K562 (cell line): ENCODE data around the gene HCN3. TPM values are rescaled to one million over a fixed set of nuclear protein-coding genes. Genes with fewer than 3 reads are reported as not detected.
A peak's percentile ranks its signal among the peaks of the same experiment; 100 is the strongest.

Source experiments
- CHD2 ChIP-seq: IDR thresholded peaks from 2 replicates; pipeline ENCODE4 v1.6.1; 2011; ENCODE audit warnings: low read depth, low read length
- FOSL1 ChIP-seq: fragments of 200-800 bp; sonication (Bioruptor generic); conservative IDR thresholded peaks from 2 replicates; pipeline ENCODE4 v1.6.1; 2016; ENCODE audit warnings: missing genetic modification characterization, missing compliant biosample characterization
- FOXM1 ChIP-seq, 2 experiments: fragments of 450-650 bp in 1 of 2; sonication (generic) in 1 of 2; formaldehyde crosslinking in 1 of 2; IDR thresholded peaks; 2 replicates each; pipeline versions ENCODE4 v1.6.1 to v1.9.0; 2017 to 2022; ENCODE audit warnings: low read depth in 2 of 2, mild to moderate bottlenecking in 2 of 2, missing genetic modification reagents in 1 of 2, moderate library complexity in 1 of 2
- GABPB2 ChIP-seq: fragments of 250-450 bp; sonication (Bioruptor Pico); conservative IDR thresholded peaks from 2 replicates; pipeline ENCODE4 v1.5.1; 2021; ENCODE audit warnings: mild to moderate bottlenecking
- HCFC1 ChIP-seq: IDR thresholded peaks from 2 replicates; pipeline ENCODE4 v1.6.1; 2012; ENCODE audit warnings: low read depth, low read length, improper control_type of control experiment
- MEF2A ChIP-seq: IDR thresholded peaks from 2 replicates; pipeline ENCODE4 v1.6.1; 2011; ENCODE audit warnings: low read depth, mild to moderate bottlenecking, low read length, moderate library complexity; ENCODE audit not compliant: control insufficient read depth
- SAP30 ChIP-seq: fragments of 200-600 bp; sonication (generic); IDR thresholded peaks from 2 replicates; pipeline ENCODE4 v1.6.1; 2012; ENCODE audit warnings: borderline replicate concordance, low read depth, mild to moderate bottlenecking, moderate library complexity, low read length, control low read depth, inconsistent platforms; ENCODE audit not compliant: insufficient read depth, poor library complexity, severe bottlenecking
- SP2 ChIP-seq: IDR thresholded peaks from 2 replicates; pipeline ENCODE4 v1.6.1; 2011; ENCODE audit warnings: mild to moderate bottlenecking, low read depth, low read length, moderate library complexity; ENCODE audit not compliant: poor library complexity, severe bottlenecking; ENCODE audit errors: extremely low read depth
- XRCC4 ChIP-seq: IDR thresholded peaks from one replicate; pipeline ENCODE4 v1.6.1; 2011; ENCODE audit not compliant: insufficient read depth, insufficient read length; ENCODE audit errors: extremely low read depth
- ZNF354B ChIP-seq: fragments of 250-450 bp; sonication (Bioruptor Pico); IDR thresholded peaks from 2 replicates; pipeline ENCODE4 v1.4.0; 2020
- polyA plus RNA-seq, 8 experiments: library from polyadenylated mRNA; depleted of rRNA in 4 of 8; stranded (reverse) in 5 of 8; unstranded in 3 of 8; fragments of >200 nt; fragmentation: Nextera tagmentation in 2 of 8; fragmentation: Illumina TruSeq in 1 of 8; extraction: Ambion mirVana in 2 of 8; extraction: Trizol in 1 of 8; gene quantifications; 2 replicates each; pipeline versions ENCODE4 v1.2.1 to v1.2.3, GENCODE V29; 2011 to 2014; ENCODE audit warnings: inconsistent platforms in 1 of 8, missing spikeins in 1 of 8
- total RNA-seq, 7 experiments: library from RNA; depleted of rRNA in 6 of 7; stranded (reverse); fragments of >200 nt in 6 of 7; fragmentation: Illumina TruSeq in 2 of 7; extraction: Trizol in 2 of 7; gene quantifications; 2 replicates each; pipeline versions ENCODE4 v1.2.1 to v1.2.3, GENCODE V29; 2011 to 2021; ENCODE audit warnings: low replicate concordance in 1 of 7
- TF ChIP-seq, protein P1 (sequence below), 2 experiments: fragments of 450-650 bp; IDR thresholded peaks; 2 replicates each; pipeline ENCODE4 v1.6.1; 2016
- TF ChIP-seq, protein P2 (sequence below): IDR thresholded peaks from 3 replicates; pipeline ENCODE4 v1.6.1; 2011; ENCODE audit warnings: borderline replicate concordance, mild to moderate bottlenecking, moderate library complexity; ENCODE audit not compliant: insufficient read length; ENCODE audit errors: extremely low read depth
- TF ChIP-seq, protein P3 (sequence below): fragments of 250-450 bp; sonication (Bioruptor Pico); IDR thresholded peaks from 2 replicates; pipeline ENCODE4 v1.9.0; 2021; ENCODE audit warnings: mild to moderate bottlenecking, inconsistent platforms
- TF ChIP-seq, protein P4 (sequence below): sonication (generic); formaldehyde crosslinking; IDR thresholded peaks from 2 replicates; pipeline ENCODE4 v1.8.0; 2022; ENCODE audit warnings: mild to moderate bottlenecking, missing genetic modification reagents
- TF ChIP-seq, protein P5 (sequence below): fragments of 450-650 bp; IDR thresholded peaks from 2 replicates; pipeline ENCODE4 v1.7.0; 2016; ENCODE audit warnings: borderline replicate concordance

Gene HCN3
- total and polyA plus RNA-seq, 9 of the 15 experiments (the other 6 are each of a cell fraction or from before 2014, with no cell fraction given), result 0.91 to 9.7 (median 3.9) TPM

DNA sequence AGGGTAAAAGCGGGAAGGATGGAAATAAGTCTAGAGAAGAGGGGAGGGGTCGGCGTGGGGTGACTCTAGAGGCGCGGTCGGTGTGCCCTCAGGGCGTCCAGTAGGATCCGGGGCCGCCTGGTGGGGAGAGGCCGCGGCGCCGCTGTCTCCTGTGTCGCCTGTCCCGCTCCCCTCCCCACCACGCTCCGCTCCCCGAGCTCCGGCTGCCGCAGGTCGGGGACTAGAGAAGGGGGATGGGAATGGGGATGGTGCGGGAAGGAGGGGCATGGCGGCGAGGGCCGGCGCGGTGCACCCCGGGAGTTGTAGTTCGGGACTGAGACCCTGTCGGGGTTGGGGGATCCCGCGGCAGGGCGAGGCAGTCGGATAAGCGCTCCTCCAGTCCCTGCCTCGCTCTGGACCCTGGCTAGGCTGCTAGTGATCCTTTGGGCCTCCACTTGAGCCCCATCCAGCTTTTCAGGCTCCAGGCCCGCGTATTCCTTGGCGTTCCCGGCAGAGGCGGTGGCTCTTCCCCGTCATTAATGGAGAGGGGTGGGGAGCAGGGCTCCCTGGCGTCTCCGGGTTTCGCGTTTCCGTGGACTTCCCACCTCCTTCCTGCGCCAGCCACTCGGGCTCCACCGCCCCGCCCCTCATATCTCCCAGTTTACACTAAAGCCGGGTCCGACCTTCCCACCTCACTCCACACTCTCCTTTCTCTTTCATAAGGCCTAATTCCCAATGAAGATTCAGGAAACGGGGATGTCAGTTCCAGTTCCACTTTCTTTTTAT is 21.8 kb upstream of the HCN3 start, which contains the start of gene ENTREP3 (continued):
- TF ChIP-seq, protein P1, sequence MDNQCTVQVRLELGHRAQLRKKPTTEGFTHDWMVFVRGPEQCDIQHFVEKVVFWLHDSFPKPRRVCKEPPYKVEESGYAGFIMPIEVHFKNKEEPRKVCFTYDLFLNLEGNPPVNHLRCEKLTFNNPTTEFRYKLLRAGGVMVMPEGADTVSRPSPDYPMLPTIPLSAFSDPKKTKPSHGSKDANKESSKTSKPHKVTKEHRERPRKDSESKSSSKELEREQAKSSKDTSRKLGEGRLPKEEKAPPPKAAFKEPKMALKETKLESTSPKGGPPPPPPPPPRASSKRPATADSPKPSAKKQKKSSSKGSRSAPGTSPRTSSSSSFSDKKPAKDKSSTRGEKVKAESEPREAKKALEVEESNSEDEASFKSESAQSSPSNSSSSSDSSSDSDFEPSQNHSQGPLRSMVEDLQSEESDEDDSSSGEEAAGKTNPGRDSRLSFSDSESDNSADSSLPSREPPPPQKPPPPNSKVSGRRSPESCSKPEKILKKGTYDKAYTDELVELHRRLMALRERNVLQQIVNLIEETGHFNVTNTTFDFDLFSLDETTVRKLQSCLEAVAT (IDR thresholded peaks at IDR 0.05), result no peak
- TF ChIP-seq, protein P2, sequence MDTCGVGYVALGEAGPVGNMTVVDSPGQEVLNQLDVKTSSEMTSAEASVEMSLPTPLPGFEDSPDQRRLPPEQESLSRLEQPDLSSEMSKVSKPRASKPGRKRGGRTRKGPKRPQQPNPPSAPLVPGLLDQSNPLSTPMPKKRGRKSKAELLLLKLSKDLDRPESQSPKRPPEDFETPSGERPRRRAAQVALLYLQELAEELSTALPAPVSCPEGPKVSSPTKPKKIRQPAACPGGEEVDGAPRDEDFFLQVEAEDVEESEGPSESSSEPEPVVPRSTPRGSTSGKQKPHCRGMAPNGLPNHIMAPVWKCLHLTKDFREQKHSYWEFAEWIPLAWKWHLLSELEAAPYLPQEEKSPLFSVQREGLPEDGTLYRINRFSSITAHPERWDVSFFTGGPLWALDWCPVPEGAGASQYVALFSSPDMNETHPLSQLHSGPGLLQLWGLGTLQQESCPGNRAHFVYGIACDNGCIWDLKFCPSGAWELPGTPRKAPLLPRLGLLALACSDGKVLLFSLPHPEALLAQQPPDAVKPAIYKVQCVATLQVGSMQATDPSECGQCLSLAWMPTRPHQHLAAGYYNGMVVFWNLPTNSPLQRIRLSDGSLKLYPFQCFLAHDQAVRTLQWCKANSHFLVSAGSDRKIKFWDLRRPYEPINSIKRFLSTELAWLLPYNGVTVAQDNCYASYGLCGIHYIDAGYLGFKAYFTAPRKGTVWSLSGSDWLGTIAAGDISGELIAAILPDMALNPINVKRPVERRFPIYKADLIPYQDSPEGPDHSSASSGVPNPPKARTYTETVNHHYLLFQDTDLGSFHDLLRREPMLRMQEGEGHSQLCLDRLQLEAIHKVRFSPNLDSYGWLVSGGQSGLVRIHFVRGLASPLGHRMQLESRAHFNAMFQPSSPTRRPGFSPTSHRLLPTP, result no peak
- TF ChIP-seq CHD2 (peak; percentile 66), ZNF354B (CRISPR knock-in tag) (no peak), FOXM1 (IDR thresholded peaks at IDR 0.05; ENCODE audit: low read depth) (no peak), FOXM1 (CRISPR knock-in tag; IDR thresholded peaks at IDR 0.05; ENCODE audit: low read depth) (no peak), SP2 (no peak), GABPB2 (no peak), FOSL1 (no peak; the same call in 1 of the 2 replicates), SAP30 (no peak), HCFC1 (peak; percentile 95), MEF2A (no peak), XRCC4 (no peak)
- TF ChIP-seq, protein P3, sequence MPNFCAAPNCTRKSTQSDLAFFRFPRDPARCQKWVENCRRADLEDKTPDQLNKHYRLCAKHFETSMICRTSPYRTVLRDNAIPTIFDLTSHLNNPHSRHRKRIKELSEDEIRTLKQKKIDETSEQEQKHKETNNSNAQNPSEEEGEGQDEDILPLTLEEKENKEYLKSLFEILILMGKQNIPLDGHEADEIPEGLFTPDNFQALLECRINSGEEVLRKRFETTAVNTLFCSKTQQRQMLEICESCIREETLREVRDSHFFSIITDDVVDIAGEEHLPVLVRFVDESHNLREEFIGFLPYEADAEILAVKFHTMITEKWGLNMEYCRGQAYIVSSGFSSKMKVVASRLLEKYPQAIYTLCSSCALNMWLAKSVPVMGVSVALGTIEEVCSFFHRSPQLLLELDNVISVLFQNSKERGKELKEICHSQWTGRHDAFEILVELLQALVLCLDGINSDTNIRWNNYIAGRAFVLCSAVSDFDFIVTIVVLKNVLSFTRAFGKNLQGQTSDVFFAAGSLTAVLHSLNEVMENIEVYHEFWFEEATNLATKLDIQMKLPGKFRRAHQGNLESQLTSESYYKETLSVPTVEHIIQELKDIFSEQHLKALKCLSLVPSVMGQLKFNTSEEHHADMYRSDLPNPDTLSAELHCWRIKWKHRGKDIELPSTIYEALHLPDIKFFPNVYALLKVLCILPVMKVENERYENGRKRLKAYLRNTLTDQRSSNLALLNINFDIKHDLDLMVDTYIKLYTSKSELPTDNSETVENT (CRISPR knock-in tag), result no peak; the same call in 1 of the 2 replicates
- TF ChIP-seq, protein P4, sequence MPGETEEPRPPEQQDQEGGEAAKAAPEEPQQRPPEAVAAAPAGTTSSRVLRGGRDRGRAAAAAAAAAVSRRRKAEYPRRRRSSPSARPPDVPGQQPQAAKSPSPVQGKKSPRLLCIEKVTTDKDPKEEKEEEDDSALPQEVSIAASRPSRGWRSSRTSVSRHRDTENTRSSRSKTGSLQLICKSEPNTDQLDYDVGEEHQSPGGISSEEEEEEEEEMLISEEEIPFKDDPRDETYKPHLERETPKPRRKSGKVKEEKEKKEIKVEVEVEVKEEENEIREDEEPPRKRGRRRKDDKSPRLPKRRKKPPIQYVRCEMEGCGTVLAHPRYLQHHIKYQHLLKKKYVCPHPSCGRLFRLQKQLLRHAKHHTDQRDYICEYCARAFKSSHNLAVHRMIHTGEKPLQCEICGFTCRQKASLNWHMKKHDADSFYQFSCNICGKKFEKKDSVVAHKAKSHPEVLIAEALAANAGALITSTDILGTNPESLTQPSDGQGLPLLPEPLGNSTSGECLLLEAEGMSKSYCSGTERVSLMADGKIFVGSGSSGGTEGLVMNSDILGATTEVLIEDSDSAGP (CRISPR knock-in tag), result no peak
- TF ChIP-seq, protein P5, sequence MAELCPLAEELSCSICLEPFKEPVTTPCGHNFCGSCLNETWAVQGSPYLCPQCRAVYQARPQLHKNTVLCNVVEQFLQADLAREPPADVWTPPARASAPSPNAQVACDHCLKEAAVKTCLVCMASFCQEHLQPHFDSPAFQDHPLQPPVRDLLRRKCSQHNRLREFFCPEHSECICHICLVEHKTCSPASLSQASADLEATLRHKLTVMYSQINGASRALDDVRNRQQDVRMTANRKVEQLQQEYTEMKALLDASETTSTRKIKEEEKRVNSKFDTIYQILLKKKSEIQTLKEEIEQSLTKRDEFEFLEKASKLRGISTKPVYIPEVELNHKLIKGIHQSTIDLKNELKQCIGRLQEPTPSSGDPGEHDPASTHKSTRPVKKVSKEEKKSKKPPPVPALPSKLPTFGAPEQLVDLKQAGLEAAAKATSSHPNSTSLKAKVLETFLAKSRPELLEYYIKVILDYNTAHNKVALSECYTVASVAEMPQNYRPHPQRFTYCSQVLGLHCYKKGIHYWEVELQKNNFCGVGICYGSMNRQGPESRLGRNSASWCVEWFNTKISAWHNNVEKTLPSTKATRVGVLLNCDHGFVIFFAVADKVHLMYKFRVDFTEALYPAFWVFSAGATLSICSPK, result no peak
